Right lobe of liver (tissue), 4 donors: ENCODE results near the gene LEKR1.

Source experiments
- POLR2A ChIP-seq: fragments of 450-650 bp; IDR thresholded peaks from one replicate; pipeline ENCODE4 v1.6.1; 2017; ENCODE audit warnings: antibody characterized with exemption, mild to moderate bottlenecking
- TF ChIP-seq, protein P1 (sequence below), 4 donors: fragments of 200-600 bp in 3 of 4; fragments of 450-650 bp in 1 of 4; IDR thresholded peaks; one replicate each; pipeline versions ENCODE4 v1.5.1 to v1.8.0; 2016 to 2022; ENCODE audit warnings: antibody characterized with exemption in 4 of 4, mild to moderate bottlenecking in 2 of 4
- donor health status: DM: no; HTN: no; CAD: no.
- donor health status: DM: no; HTN: no; CAD: no.
- donor health status: DM: no; HTN: yes; CAD: no.

- TF ChIP-seq, protein P1, sequence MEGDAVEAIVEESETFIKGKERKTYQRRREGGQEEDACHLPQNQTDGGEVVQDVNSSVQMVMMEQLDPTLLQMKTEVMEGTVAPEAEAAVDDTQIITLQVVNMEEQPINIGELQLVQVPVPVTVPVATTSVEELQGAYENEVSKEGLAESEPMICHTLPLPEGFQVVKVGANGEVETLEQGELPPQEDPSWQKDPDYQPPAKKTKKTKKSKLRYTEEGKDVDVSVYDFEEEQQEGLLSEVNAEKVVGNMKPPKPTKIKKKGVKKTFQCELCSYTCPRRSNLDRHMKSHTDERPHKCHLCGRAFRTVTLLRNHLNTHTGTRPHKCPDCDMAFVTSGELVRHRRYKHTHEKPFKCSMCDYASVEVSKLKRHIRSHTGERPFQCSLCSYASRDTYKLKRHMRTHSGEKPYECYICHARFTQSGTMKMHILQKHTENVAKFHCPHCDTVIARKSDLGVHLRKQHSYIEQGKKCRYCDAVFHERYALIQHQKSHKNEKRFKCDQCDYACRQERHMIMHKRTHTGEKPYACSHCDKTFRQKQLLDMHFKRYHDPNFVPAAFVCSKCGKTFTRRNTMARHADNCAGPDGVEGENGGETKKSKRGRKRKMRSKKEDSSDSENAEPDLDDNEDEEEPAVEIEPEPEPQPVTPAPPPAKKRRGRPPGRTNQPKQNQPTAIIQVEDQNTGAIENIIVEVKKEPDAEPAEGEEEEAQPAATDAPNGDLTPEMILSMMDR (IDR thresholded peaks at IDR 0.05), result no peak
- TF ChIP-seq POLR2A, result no peak
Observed at GRCh38 chr3:156787001-156787400, 39.2 kb upstream of the LEKR1 start.
